GM12892 (cell line): ENCODE data around the gene PKM.

Experiments
- DNase-seq: peaks from one replicate; pipeline ENCODE4 v3.0.0; 2011; ENCODE audit not compliant: insufficient read length
- FAIRE-seq: peaks from 2 replicates; lab custom pipeline; 2011; peaks lifted over from hg19 to GRCh38; lab: Jason Lieb, UNC
- POLR2A ChIP-seq: IDR thresholded peaks from 2 replicates; pipeline ENCODE4 v1.6.1; 2011; ENCODE audit warnings: low read depth, low read length, control low read depth
- POLR2AphosphoS5 ChIP-seq: IDR thresholded peaks from 2 replicates; pipeline ENCODE4 v1.6.1; 2011; ENCODE audit warnings: low read depth, low read length, control low read depth
- TAF1 ChIP-seq: IDR thresholded peaks from 2 replicates; pipeline ENCODE4 v1.6.1; 2011; ENCODE audit warnings: low read depth, mild to moderate bottlenecking, control low read depth, low read length, borderline replicate concordance

PKM gene

GRCh38 chr15:72207558-72208085 lies 23.4 kb downstream of the PKM start:
- FAIRE-seq (no peak), DNase-seq (no peak)
- TF ChIP-seq POLR2AphosphoS5 (no peak), POLR2A (no peak), TAF1 (no peak)

- TF ChIP-seq POLR2AphosphoS5 (no peak; the same call in none of the 2 replicates), TAF1 (no peak), POLR2A (no peak)
- FAIRE-seq, result no peak
- no peak for DNase-seq
Observed at GRCh38 chr15:72206677-72207000, 24.4 kb downstream of the PKM start.

- DNase-seq, result no peak
- TF ChIP-seq POLR2AphosphoS5 (no peak), TAF1 (no peak), POLR2A (no peak)
- no peak for FAIRE-seq
Observed at GRCh38 chr15:72205896-72206676, 24.9 kb downstream of the PKM start.

GRCh38 chr15:72205273-72205672 lies 25.7 kb downstream of the PKM start:
- DNase-seq (no peak), FAIRE-seq (no peak)
- no peak for TF ChIP-seq POLR2A
- no peak for TF ChIP-seq TAF1
- no peak for TF ChIP-seq POLR2AphosphoS5

GRCh38 chr15:72203507-72203837 lies 27.5 kb downstream of the PKM start:
- TF ChIP-seq POLR2AphosphoS5, result no peak
- TF ChIP-seq TAF1, result no peak
- TF ChIP-seq POLR2A, result no peak
- FAIRE-seq (no peak), DNase-seq (no peak)

- FAIRE-seq, result no peak
Observed at GRCh38 chr15:72202801-72203506, 28.0 kb downstream of the PKM start.

GRCh38 chr15:72202302-72202701 lies 28.7 kb downstream of the PKM start:
- no peak for FAIRE-seq
- TF ChIP-seq POLR2AphosphoS5 (no peak), TAF1 (no peak), POLR2A (no peak)
- DNase-seq, result no peak

More at GRCh38 chr15:72202801-72203506, 28.0 kb downstream of the PKM start:
- TF ChIP-seq POLR2A (no peak), POLR2AphosphoS5 (no peak), TAF1 (no peak)
- DNase-seq, result no peak

GRCh38 chr15:72201391-72201921 lies 29.5 kb downstream of the PKM start:
- DNase-seq, result no peak
- FAIRE-seq, result no peak
- TF ChIP-seq POLR2A, result no peak
- peak; percentile 45; the same call in 1 of the 2 replicates for TF ChIP-seq POLR2AphosphoS5
- no peak for TF ChIP-seq TAF1

GRCh38 chr15:72200395-72201237 lies 30.4 kb downstream of the PKM start:
- no peak for DNase-seq
- no peak for FAIRE-seq
- TF ChIP-seq POLR2AphosphoS5 (no peak), TAF1 (no peak), POLR2A (no peak)

- no peak for TF ChIP-seq POLR2A
- no peak for TF ChIP-seq POLR2AphosphoS5
- TF ChIP-seq TAF1, result no peak
- DNase-seq (peak; percentile 73), FAIRE-seq (peak; percentile 90)
Observed at GRCh38 chr15:72199721-72200212, 31.2 kb downstream of the PKM start.

- TF ChIP-seq POLR2AphosphoS5, result no peak
- TF ChIP-seq TAF1, result no peak
- no peak for TF ChIP-seq POLR2A
- FAIRE-seq (no peak), DNase-seq (no peak)
Observed at GRCh38 chr15:72199205-72199515, 31.8 kb downstream of the PKM start.
